HG02678 (cell line): ENCODE data around the gene CENPW.

Experiments
- ATAC-seq: cut with Tn5 transposase; IDR thresholded peaks from one replicate; pipeline ENCODE4 v1.9.1; 2021; ENCODE audit warnings: mild to moderate bottlenecking, moderate library complexity; ENCODE audit not compliant: unreplicated experiment

CENPW gene

GRCh38 chr6:126372626-126373025 lies 32.7 kb downstream of the CENPW start:
- no peak for ATAC-seq

GRCh38 chr6:126373344-126373743 lies 33.4 kb downstream of the CENPW start:
- ATAC-seq, result no peak

DNA sequence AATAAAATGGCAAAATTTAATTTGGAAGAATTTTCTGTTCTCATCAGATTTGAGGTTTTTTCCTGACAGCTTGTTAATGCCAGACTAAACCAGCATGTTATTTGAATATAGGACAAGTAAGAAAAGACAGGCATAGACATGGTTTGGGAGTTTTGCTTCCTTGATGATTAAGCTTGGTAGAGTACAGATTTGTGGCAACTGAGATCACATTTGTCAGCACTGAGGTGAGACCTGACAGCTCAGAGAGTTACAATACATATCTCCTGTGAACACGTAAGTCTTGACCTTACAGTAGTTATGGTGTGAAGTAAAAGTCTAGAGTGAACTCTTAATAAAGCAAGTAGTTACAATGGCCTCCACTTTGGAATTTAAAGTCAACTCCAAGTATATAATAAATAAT lies 34.5 kb downstream of the CENPW start:
- no peak for ATAC-seq

DNA sequence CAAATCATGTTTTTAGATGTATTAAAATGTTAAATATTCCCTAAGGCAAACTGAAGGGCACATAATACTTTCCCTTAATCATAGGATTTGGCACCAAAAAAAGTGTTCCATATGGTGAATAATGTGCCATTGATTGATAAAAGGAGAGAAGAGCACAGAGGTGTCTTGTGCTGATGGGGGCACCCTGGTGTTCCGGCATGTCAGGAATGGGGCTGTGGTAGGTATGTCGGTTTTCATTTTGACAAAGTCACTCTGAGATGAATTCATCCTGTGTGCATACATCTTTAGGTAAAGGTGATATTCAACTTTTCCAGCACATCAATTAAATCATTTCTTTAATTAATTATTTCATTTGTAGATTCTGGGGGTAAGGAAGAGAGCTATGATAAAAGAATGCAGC lies 36.8 kb downstream of the CENPW start:
- ATAC-seq, result no peak

GRCh38 chr6:126377594-126378153 lies 37.8 kb downstream of the CENPW start:
- ATAC-seq, result no peak

DNA sequence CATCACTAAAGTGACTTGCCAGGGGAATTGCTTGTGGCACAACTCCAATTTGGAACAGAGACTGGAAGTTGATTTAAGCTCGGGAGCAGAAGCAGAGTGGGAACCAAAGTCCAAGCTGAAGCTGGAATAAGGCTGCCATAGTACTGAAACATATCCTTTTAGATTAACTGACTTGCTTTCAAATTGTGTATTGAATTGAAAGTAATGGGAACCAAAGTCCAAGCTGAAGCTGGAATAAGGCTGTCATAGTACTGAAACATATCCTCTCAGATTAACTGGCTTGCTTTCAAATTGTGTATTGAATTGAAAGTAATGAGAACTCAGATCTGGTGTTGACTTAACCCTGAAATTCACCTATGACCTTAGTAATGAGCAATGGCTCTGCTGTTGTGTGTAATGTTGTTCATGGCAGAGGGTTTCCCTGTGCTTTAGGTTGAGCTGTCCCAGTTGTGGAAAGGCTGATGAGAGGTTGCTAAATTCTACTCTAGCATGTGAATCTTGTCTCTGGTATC lies 40.2 kb downstream of the CENPW start:
- ATAC-seq, result no peak

GRCh38 chr6:126381498-126381897 lies 41.6 kb downstream of the CENPW start:
- ATAC-seq, result no peak

- no peak for ATAC-seq
Observed at GRCh38 chr6:126383203-126383602, 43.3 kb downstream of the CENPW start.

DNA sequence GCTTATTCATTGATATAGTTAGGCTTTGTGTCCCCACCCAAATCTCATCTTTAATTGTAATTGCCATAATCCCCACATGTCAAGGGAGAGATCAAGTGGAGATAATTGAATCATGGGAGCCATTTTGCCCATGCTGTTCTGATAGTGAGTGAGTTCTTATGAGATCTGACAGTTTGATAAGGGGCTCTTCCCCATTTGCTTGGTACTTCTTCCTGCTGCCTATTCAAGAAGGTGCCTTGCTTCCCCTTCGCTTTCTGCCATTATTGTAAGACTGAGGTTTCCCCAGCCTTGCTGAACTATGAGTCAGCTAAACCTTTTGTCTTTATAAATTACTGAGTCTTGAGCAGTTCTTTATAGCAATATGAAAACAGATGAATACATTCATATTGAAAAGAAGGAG lies 45.6 kb downstream of the CENPW start:
- ATAC-seq, result no peak

DNA sequence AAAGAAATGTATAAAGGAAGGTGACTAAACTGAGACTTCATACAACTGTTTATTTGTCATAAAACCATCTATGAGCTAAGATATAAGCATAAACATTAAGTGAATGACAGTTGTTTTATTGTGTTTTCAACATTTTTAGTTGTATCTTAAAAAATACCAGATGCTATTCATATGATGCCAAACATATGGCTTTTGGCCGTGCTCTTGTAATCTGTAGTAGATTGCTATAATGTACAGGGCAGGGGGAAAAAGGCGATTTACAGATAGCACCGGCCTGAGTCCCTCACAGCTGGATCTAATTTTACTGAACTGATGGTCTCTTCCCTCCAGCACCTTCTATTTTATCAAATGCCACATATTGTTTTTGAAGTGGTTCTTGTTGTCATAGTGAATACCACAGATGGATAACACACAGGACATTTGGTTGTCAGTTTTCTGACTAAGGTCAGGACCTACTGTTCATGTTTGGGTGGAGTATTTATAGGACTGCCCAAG lies 48.2 kb downstream of the CENPW start:
- no peak for ATAC-seq

- ATAC-seq, result no peak
Observed at GRCh38 chr6:126396131-126396530, 56.2 kb downstream of the CENPW start.
